Upper lobe of left lung (tissue), 6 donors: ENCODE measurements around the gene RSRC2. TPM values are rescaled to one million over a fixed set of nuclear protein-coding genes. Genes with fewer than 3 reads are reported as not detected.
"Not testable (repeated sequence)": the region's sequence is repeated elsewhere in the genome, so short reads cannot be mapped to it uniquely, and the experiment has no call there.

Experiments
- ATAC-seq, 2 donors: fragments of 200-7000 bp; cut with Tn5 transposase; one replicate each; pipeline ENCODE4 v1.9.1; 2022; ENCODE audit warnings: mild to moderate bottlenecking in 2 of 2, moderate library complexity in 2 of 2; ENCODE audit not compliant: low FRiP score in 2 of 2
- DNase-seq, 2 donors: peaks; one replicate each; pipeline ENCODE4 v3.0.0-alpha.2; 2019 to 2020
- H3K27ac ChIP-seq, 4 donors: fragments of 200-600 bp; sonication (generic); one replicate each; pipeline ENCODE4 v1.5.1; 2016 to 2019
- H3K27me3 ChIP-seq, 4 donors: fragments of 200-600 bp; sonication (generic); one replicate each; pipeline ENCODE4 v1.5.1; 2017 to 2019
- H3K36me3 ChIP-seq, 4 donors: fragments of 200-600 bp; sonication (generic); one replicate each; pipeline ENCODE4 v1.5.1; 2016 to 2019
- H3K4me1 ChIP-seq, 4 donors: fragments of 200-600 bp; sonication (generic); one replicate each; pipeline ENCODE4 v1.5.1; 2018 to 2019
- H3K4me3 ChIP-seq, 4 donors: fragments of 200-600 bp; sonication (generic); one replicate each; pipeline ENCODE4 v1.5.1; 2017 to 2019; ENCODE audit warnings: mild to moderate bottlenecking in 2 of 4, moderate library complexity in 1 of 4
- H3K9me3 ChIP-seq, 4 donors: fragments of 200-600 bp; sonication (generic); one replicate each; pipeline ENCODE4 v1.5.1; 2018 to 2019
- EP300 ChIP-seq, 4 donors: sonication (generic); formaldehyde crosslinking; IDR thresholded peaks; one replicate each; pipeline ENCODE4 v1.5.1; 2017; ENCODE audit warnings: antibody characterized with exemption in 4 of 4, control low read depth in 2 of 4
- POLR2A ChIP-seq, 4 donors: fragments of 450-650 bp; IDR thresholded peaks; one replicate each; pipeline ENCODE4 v1.5.1; 2016 to 2017; ENCODE audit warnings: antibody characterized with exemption in 4 of 4, mild to moderate bottlenecking in 2 of 4
- POLR2AphosphoS5 ChIP-seq, 2 donors: sonication (generic); formaldehyde crosslinking; IDR thresholded peaks; one replicate each; pipeline ENCODE4 v1.5.1; 2017; ENCODE audit warnings: antibody characterized with exemption in 2 of 2
- WGBS, 2 donors: methylation state at CpG; one replicate each; pipeline ENCODE4 v1.1.5; 2017 to 2018; 5-methylcytosine and 5-hydroxymethylcytosine counted together
- total RNA-seq, 6 donors: library from RNA; depleted of rRNA in 4 of 6; stranded (reverse); fragments of >200 nt in 4 of 6; gene quantifications; one replicate each; pipeline versions ENCODE4 v1.1.0 to v1.2.1, GENCODE V29; 2016 to 2021
- TF ChIP-seq, protein P1 (sequence below), 6 experiments: fragments of 450-650 bp in 4 of 6; fragments of 200-600 bp in 2 of 6; sonication (generic) in 2 of 6; IDR thresholded peaks; one replicate each; pipeline ENCODE4 v1.5.1; 2016 to 2019; ENCODE audit warnings: antibody characterized with exemption in 6 of 6
- donor health status: DM: no; HTN: no; CAD: no; lungs with moderate emphysema.
- donor health status: DM: no; HTN: yes; CAD: no; lungs with severe emphysema.

The RSRC2 gene
- total RNA-seq, 6 donors from 2014 or later, result 52.8 to 241 (median 88.3) TPM

DNA sequence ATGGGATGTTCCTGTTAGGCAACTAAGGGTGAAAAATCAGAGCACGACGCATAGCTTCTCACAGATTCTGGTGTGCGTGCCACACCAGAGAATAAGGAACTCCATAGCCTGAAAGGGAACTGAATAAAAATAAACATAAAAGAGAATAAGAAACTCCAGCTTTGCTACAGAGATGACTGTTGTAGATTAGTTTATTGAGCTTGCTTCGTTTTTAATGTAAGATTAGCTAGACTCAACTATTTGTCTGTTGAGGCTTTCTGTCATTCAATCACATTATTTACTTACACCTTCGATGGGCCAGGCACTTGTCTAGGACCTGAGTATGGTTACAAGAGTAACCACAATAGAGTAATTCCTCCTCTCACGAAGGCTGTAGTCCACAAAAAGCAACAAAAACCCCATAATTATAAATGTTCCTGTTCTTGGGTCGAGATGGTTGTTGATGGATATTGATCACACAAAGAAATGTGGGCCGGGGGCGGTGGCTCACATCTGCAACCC is 25.2 kb downstream of the RSRC2 start:
- TF ChIP-seq EP300 (IDR thresholded peaks at IDR 0.05) (no peak), POLR2AphosphoS5 (IDR thresholded peaks at IDR 0.05) (no peak), POLR2A (IDR thresholded peaks at IDR 0.05) (no peak)
- TF ChIP-seq, protein P1, sequence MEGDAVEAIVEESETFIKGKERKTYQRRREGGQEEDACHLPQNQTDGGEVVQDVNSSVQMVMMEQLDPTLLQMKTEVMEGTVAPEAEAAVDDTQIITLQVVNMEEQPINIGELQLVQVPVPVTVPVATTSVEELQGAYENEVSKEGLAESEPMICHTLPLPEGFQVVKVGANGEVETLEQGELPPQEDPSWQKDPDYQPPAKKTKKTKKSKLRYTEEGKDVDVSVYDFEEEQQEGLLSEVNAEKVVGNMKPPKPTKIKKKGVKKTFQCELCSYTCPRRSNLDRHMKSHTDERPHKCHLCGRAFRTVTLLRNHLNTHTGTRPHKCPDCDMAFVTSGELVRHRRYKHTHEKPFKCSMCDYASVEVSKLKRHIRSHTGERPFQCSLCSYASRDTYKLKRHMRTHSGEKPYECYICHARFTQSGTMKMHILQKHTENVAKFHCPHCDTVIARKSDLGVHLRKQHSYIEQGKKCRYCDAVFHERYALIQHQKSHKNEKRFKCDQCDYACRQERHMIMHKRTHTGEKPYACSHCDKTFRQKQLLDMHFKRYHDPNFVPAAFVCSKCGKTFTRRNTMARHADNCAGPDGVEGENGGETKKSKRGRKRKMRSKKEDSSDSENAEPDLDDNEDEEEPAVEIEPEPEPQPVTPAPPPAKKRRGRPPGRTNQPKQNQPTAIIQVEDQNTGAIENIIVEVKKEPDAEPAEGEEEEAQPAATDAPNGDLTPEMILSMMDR (IDR thresholded peaks at IDR 0.05), result no peak
- Histone ChIP-seq H3K36me3 (peaks cover 27 to 50% (median 40%) of the 10 kb centered on the region in 4 donors), H3K27me3 (no peaks in the 10 kb centered on the region), H3K4me1 (peaks cover 25 to 29% (median 26%) of the 10 kb centered on the region in 4 donors), H3K4me3 (peak overlapping the region in 3 of 4 donors; percentile 67 to 86 (median 82)), H3K27ac (peak overlapping the region; percentile 98 to 99 (median 98)), H3K9me3 (no peaks in the 10 kb centered on the region)
- DNase-seq, result no peak
- 71 to 72% methylated on average over 9 of the region's 9 CpGs for WGBS, 2 donors
- no peak for ATAC-seq

DNA sequence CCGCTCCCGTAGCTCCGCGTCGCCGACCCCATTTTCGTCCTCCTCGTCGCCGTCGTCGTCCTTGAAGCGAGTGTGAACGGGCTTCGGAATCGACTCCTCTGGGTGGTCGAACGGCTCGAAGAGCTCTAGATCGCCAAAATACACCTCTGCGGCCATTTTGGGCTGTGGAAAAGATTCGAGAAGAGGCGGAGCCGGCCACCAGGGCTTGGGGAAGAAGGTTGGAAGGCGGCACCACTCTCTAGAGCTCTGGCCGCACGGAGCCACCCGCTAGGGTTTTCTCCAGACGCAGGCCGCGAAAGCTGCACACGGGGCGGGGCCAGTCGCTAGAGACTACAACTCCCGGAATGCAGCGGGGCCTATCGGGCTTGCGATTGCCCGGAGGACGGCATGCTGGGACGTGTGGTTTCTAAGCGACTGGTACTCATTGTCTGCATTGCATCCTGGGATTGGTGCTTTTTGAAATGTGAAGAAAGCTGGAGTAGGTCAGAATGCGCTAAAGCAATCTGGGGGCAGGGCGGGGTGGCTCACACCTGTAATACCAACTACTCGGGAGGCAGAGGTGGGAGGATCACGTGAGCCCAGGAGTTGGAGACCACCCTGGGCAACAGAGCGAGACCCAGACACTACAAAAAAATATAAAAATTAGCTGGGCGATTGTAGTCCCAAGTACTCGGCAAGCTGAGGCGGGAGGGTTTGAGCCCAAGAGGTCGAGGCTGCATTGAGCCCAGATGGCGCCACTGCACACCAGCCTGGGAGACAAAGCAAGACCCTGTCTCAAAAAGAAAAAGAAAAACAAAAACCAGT is 25.8 kb downstream of the RSRC2 start, which contains the start of gene ZCCHC8:
TSS of gene ZCCHC8 (minus strand) at position 248 of the 804 bp plus-strand sequence. CDS start at position 156, 92 bp downstream.
- peak; percentile 99 to 100 for ATAC-seq
- WGBS, 2 donors, result 2 to 7% methylated on average over 24 to 51 of the region's 52 CpGs

DNA sequence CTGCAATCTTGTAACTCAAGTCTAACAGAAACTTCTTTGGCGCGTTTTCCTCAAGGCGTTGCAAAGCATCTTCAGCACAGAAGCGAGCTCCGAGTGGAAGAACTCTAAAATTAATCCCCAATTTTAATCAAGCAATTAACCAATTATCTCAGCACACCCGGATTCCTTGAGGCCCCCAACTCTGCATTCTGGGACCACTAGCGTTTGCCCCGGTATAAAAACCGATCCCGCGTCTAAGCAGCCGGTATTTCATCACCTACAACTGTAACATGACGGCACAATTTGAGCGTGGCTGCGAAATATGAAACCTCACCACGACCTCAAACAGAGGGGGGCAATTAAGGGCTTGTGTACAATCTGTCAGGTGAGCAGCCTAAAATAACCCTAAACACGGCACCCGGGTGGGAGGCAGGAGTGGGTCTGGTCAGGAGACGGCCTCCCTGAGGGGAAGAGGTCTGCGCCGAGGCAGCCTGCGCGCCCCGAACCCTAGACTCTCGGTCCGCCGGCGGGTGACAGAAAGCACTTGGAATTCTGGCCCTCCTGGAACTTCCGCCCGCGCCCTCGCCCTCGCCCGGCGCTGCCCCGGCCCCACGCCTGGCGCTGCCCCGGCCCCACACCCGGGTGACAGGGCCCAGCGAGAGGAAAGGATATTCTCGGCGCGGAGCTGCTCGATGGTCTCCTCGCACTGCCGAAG is 26.6 kb downstream of the RSRC2 start:
- WGBS, 2 donors, result 0 to 1% methylated on average over 15 to 45 of the region's 47 CpGs
- Histone ChIP-seq H3K4me1 (peaks cover 25 to 29% (median 27%) of the 10 kb centered on the region in 4 donors), H3K4me3 (peak overlapping the region; percentile 67 to 86 (median 76)), H3K36me3 (peaks cover 18 to 42% (median 30%) of the 10 kb centered on the region in 4 donors), H3K9me3 (no peaks in the 10 kb centered on the region), H3K27ac (peak overlapping the region; percentile 98 to 99 (median 98)), H3K27me3 (no peaks in the 10 kb centered on the region)
- ATAC-seq (peak; percentile 67 to 73), DNase-seq (peak; percentile 59 to 92)
- TF ChIP-seq EP300 (IDR thresholded peaks at IDR 0.05) (no peak), POLR2AphosphoS5 (IDR thresholded peaks at IDR 0.05) (no peak), POLR2A (IDR thresholded peaks at IDR 0.05) (no peak)
- TF ChIP-seq, protein P1 (IDR thresholded peaks at IDR 0.05), result no peak

More for the DNA sequence above, 25.8 kb downstream of the RSRC2 start, which contains the start of gene ZCCHC8:
- H3K4me3 ChIP-seq, result peak within 1 kb of the TSS; percentile 67 to 86 (median 76)
- peaks cover 25 to 29% (median 26%) of the 10 kb centered on the region in 4 donors for H3K4me1 ChIP-seq
- H3K9me3 ChIP-seq, result no peaks in the 10 kb centered on the region
- TF ChIP-seq EP300 (IDR thresholded peaks at IDR 0.05), result no peak
- TF ChIP-seq POLR2A (IDR thresholded peaks at IDR 0.05), result peak in 3 of 4 donors; percentile 91 to 98 (median 97)
- peak; percentile 86 to 95 for TF ChIP-seq POLR2AphosphoS5 (IDR thresholded peaks at IDR 0.05)
- TF ChIP-seq, protein P1 (IDR thresholded peaks at IDR 0.05), result peak in 3 of 6 experiments; percentile 35 to 57 (median 47)
- H3K27me3 ChIP-seq, result no peaks in the 10 kb centered on the region
- H3K27ac ChIP-seq, result peak within 1 kb of the TSS; percentile 98 to 99 (median 98)
- H3K36me3 ChIP-seq, result peaks cover 20 to 46% (median 35%) of the 10 kb centered on the region in 4 donors
- peak; percentile 97 to 99 for DNase-seq

DNA sequence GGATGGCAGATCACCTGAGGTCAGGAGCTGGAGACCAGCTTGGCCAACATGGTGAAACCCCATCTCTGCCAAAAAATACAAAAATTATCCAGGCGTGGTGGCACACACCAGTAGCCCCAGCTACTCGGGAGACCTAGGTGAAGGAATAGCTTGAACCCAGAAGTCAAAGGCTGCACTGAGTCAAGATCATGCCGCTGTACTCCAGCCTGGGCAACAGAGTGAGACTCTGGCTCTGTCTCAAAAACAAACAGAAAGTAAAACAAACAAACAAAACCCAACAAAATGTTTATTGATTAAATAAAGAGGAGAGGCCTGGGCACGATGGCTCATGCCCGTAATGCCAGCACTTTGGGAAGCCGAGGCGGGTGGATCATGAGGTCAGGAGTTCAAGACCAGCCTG is 31.5 kb downstream of the RSRC2 start:
- DNase-seq, result no peak
- Histone ChIP-seq H3K36me3 (peaks cover 4 to 55% (median 28%) of the 10 kb centered on the region in 4 donors), H3K9me3 (no peaks in the 10 kb centered on the region), H3K27ac (no peak overlapping the region), H3K27me3 (no peaks in the 10 kb centered on the region), H3K4me1 (peaks cover 17 to 26% (median 20%) of the 10 kb centered on the region in 4 donors), H3K4me3 (no peak overlapping the region)
- WGBS, 2 donors, result 80 to 81% methylated on average over 7 of the region's 7 CpGs
- TF ChIP-seq, protein P1 (IDR thresholded peaks at IDR 0.05), result no peak
- TF ChIP-seq EP300 (IDR thresholded peaks at IDR 0.05), result no peak
- TF ChIP-seq POLR2A (IDR thresholded peaks at IDR 0.05), result no peak
- TF ChIP-seq POLR2AphosphoS5 (IDR thresholded peaks at IDR 0.05), result no peak
- ATAC-seq, result no peak

DNA sequence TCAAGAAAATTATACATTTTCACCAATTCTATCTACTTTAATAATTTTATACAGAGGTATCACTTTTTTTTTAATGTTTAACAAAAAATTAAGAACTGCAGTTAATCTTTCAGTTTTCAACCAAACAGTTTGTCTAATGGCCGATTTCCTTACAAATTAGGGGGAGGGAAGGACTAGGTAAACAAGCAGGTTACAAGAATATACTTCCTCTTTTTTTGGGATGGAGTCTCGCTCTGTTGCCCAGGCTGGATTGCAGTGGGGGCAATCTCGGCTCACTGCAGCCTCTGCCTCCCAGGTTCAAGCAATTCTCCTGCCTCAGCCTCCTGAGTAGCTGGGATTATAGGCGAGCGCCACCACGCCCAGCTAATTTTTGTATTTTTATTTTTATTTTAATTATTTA is 33.5 kb downstream of the RSRC2 start:
- ATAC-seq, H3K9me3 ChIP-seq, DNase-seq, H3K4me3 ChIP-seq, H3K27me3 ChIP-seq, H3K27ac ChIP-seq: not testable (repeated sequence)
- WGBS, 2 donors, result 81 to 87% methylated on average over 6 of the region's 6 CpGs
- H3K4me1 ChIP-seq, result peaks cover 2 to 11% (median 4%) of the 10 kb centered on the region in 4 donors
- peaks cover 7 to 75% (median 45%) of the 10 kb centered on the region in 4 donors for H3K36me3 ChIP-seq
